ENCODE results near the gene UGT1A8. TPM values are rescaled to one million over a fixed set of nuclear protein-coding genes. Genes with fewer than 3 reads are reported as not detected.
"Not testable (repeated sequence)": the region's sequence is repeated elsewhere in the genome, so short reads cannot be mapped to it uniquely, and the experiment has no call there.

The UGT1A8 gene
- total RNA-seq, 1 experiment from 2014 or later = not detected

- DNase-seq (ENCODE audit: extremely low read depth, low read depth) = peak; percentile 90
Measured at GRCh38 chr2:233711312-233712008, 94.0 kb downstream of the UGT1A8 start.

GRCh38 chr2:233712611-233713261, 95.3 kb downstream of the UGT1A8 start, which contains the start of gene UGT1A5:
UGT1A5 (plus strand) TSS chr2:233712907; CDS start chr2:233712992, 85 bp downstream.
- DNase-seq (ENCODE audit: extremely low read depth, low read depth) = no peak

- DNase-seq (ENCODE audit: extremely low read depth, low read depth) = no peak
Measured at GRCh38 chr2:233713262-233713615, 95.8 kb downstream of the UGT1A8 start.

- DNase-seq (ENCODE audit: extremely low read depth, low read depth) = no peak
Measured at GRCh38 chr2:233714121-233714520, 96.7 kb downstream of the UGT1A8 start.

GRCh38 chr2:233718552-233718951, 101.1 kb downstream of the UGT1A8 start, which contains the start of gene UGT1A4:
UGT1A4 (plus strand) TSS chr2:233718736; CDS start chr2:233718821, 85 bp downstream.
- DNase-seq (ENCODE audit: extremely low read depth, low read depth) = no peak

GRCh38 chr2:233728723-233729301, 111.4 kb downstream of the UGT1A8 start, which contains the start of gene UGT1A3:
UGT1A3 (plus strand) TSS chr2:233729042; CDS start chr2:233729127, 85 bp downstream.
- no peak for DNase-seq (ENCODE audit: extremely low read depth, low read depth)

GRCh38 chr2:233736868-233737653, 119.6 kb downstream of the UGT1A8 start:
- DNase-seq (ENCODE audit: extremely low read depth, low read depth) = not testable (repeated sequence)

- DNase-seq (ENCODE audit: extremely low read depth, low read depth) = no peak
Measured at GRCh38 chr2:233740870-233741269, 123.4 kb downstream of the UGT1A8 start.

GRCh38 chr2:233743464-233744259, 126.2 kb downstream of the UGT1A8 start:
- no peak for DNase-seq (ENCODE audit: extremely low read depth, low read depth)

- no peak for DNase-seq (ENCODE audit: extremely low read depth, low read depth)
Measured at GRCh38 chr2:233745073-233745755, 127.8 kb downstream of the UGT1A8 start.

- not testable (repeated sequence) for DNase-seq (ENCODE audit: extremely low read depth, low read depth)
Measured at GRCh38 chr2:233745838-233746237, 128.4 kb downstream of the UGT1A8 start.

- DNase-seq (ENCODE audit: extremely low read depth, low read depth) = no peak
Measured at GRCh38 chr2:233746475-233747282, 129.2 kb downstream of the UGT1A8 start.

GRCh38 chr2:233747283-233747544, 129.8 kb downstream of the UGT1A8 start:
- no peak for DNase-seq (ENCODE audit: extremely low read depth, low read depth)

GRCh38 chr2:233750689-233751088, 133.3 kb downstream of the UGT1A8 start:
- not testable (repeated sequence) for DNase-seq (ENCODE audit: extremely low read depth, low read depth)

GRCh38 chr2:233751212-233752009, 134.0 kb downstream of the UGT1A8 start:
- not testable (repeated sequence) for DNase-seq (ENCODE audit: extremely low read depth, low read depth)

GRCh38 chr2:233754872-233755611, 137.6 kb downstream of the UGT1A8 start:
- no peak for DNase-seq (ENCODE audit: extremely low read depth, low read depth)

GRCh38 chr2:233756429-233757081, 139.1 kb downstream of the UGT1A8 start:
- no peak for DNase-seq (ENCODE audit: extremely low read depth, low read depth)
